OCI-LY3 (cell line): ENCODE results near the gene EGR1.

Source experiments
- H2AFZ ChIP-seq: fragments of 200-600, 300-600 bp; shearing (Covaris generic); 2 replicates; pipeline ENCODE4 v1.6.0; 2014; ENCODE audit warnings: antibody characterized with exemption, low read depth, low read length
- H3K27ac ChIP-seq: fragments of 200-600, 300-600 bp; sonication (generic); 2 replicates; pipeline ENCODE4 v1.5.1; 2014; ENCODE audit warnings: mild to moderate bottlenecking, low read length, moderate library complexity, mixed read lengths
- H3K27me3 ChIP-seq: fragments of 200-600, 300-600 bp; sonication (generic); 2 replicates; pipeline ENCODE4 v1.6.1; 2014; ENCODE audit warnings: low read depth, low read length, mixed read lengths
- H3K36me3 ChIP-seq: fragments of 200-600, 300-600 bp; sonication (generic); replicated peaks from 2 replicates; pipeline ENCODE3; 2014; ENCODE audit warnings: low read depth, low read length, mixed read lengths
- H3K4me1 ChIP-seq: fragments of 300-600, 200-600 bp; sonication (generic); 2 replicates; pipeline ENCODE4 v1.6.1; 2014; ENCODE audit warnings: low read length, mixed read lengths
- H3K4me2 ChIP-seq: fragments of 200-600, 300-600 bp; sonication (generic); 2 replicates; pipeline ENCODE4 v1.6.1; 2014; ENCODE audit warnings: low read length, mixed read lengths
- H3K4me3 ChIP-seq: fragments of 300-600, 200-600 bp; sonication (generic); 2 replicates; pipeline ENCODE4 v1.5.1; 2014; ENCODE audit warnings: antibody characterized with exemption, mild to moderate bottlenecking, low read length, moderate library complexity
- H3K79me2 ChIP-seq: fragments of 300-600, 200-600 bp; shearing (Covaris generic); 2 replicates; pipeline ENCODE4 v1.6.1; 2014; ENCODE audit warnings: mild to moderate bottlenecking, low read length, mixed read lengths
- H3K9ac ChIP-seq: fragments of 300-600, 200-600 bp; shearing (Covaris generic); 2 replicates; pipeline ENCODE4 v1.6.0; 2014; ENCODE audit warnings: mild to moderate bottlenecking, low read length, moderate library complexity
- H3K9me3 ChIP-seq: fragments of 200-600, 300-600 bp; shearing (Covaris generic); 2 replicates; pipeline ENCODE4 v1.6.1; 2014; ENCODE audit warnings: low read length, mixed read lengths; ENCODE audit not compliant: insufficient read depth
- H4K20me1 ChIP-seq: fragments of 200-600, 300-600 bp; sonication (generic); 2 replicates; pipeline ENCODE4 v1.6.1; 2016; ENCODE audit warnings: low read length, mixed read lengths; ENCODE audit not compliant: insufficient read depth
- CTCF ChIP-seq: fragments of 200-600, 300-600 bp; sonication (generic); IDR thresholded peaks from 2 replicates; pipeline ENCODE4 v1.5.1; 2014; ENCODE audit warnings: antibody characterized with exemption, low read length, low read depth
- EZH2phosphoT487 ChIP-seq: fragments of 200-600 bp; shearing (Covaris generic); IDR thresholded peaks from 2 replicates; pipeline ENCODE4 v1.6.1; 2018; ENCODE audit warnings: antibody characterized with exemption, mixed run types, low read depth

EGR1 gene

GRCh38 chr5:138449501-138450239, 15.6 kb upstream of the EGR1 start:
- no peak for TF ChIP-seq EZH2phosphoT487
- peak; percentile 72 for TF ChIP-seq CTCF
- no peaks in the 10 kb centered on the region for H3K9me3 ChIP-seq
- peak overlapping the region; percentile 72 for H3K4me3 ChIP-seq
- H4K20me1 ChIP-seq: no peaks in the 10 kb centered on the region
- peak overlapping the region; percentile 86 for H2AFZ ChIP-seq
- 0 out of 2 replicates have a peak, but pooled peaks cover 6% of the 10 kb centered on the region for H3K4me1 ChIP-seq
- H3K36me3 ChIP-seq: no peaks in the 10 kb centered on the region
- H3K27ac ChIP-seq: no peak overlapping the region
- H3K9ac ChIP-seq: peak overlapping the region; percentile 56
- H3K79me2 ChIP-seq: no peaks in the 10 kb centered on the region
- peak overlapping the region; percentile 86 for H3K4me2 ChIP-seq
- H3K27me3 ChIP-seq: no peaks in the 10 kb centered on the region

GRCh38 chr5:138450971-138451370, 14.3 kb upstream of the EGR1 start:
- Histone ChIP-seq H3K4me1 (0 out of 2 replicates have a peak, but pooled peaks cover 6% of the 10 kb centered on the region), H3K27ac (no peak overlapping the region), H3K4me2 (no peak overlapping the region), H2AFZ (no peak overlapping the region), H3K4me3 (no peak overlapping the region), H3K36me3 (no peaks in the 10 kb centered on the region), H3K9me3 (no peaks in the 10 kb centered on the region), H4K20me1 (no peaks in the 10 kb centered on the region), H3K79me2 (no peaks in the 10 kb centered on the region), H3K9ac (no peak overlapping the region), H3K27me3 (no peaks in the 10 kb centered on the region)
- TF ChIP-seq EZH2phosphoT487: no peak
- no peak for TF ChIP-seq CTCF

GRCh38 chr5:138452720-138453119, 12.6 kb upstream of the EGR1 start:
- no peak overlapping the region for H3K9ac ChIP-seq

More at GRCh38 chr5:138452720-138453119, 12.6 kb upstream of the EGR1 start:
- Histone ChIP-seq H3K27ac (no peak overlapping the region), H3K9me3 (no peaks in the 10 kb centered on the region), H3K4me3 (no peak overlapping the region), H2AFZ (no peak overlapping the region), H3K4me2 (no peak overlapping the region), H3K27me3 (no peaks in the 10 kb centered on the region), H4K20me1 (no peaks in the 10 kb centered on the region), H3K79me2 (no peaks in the 10 kb centered on the region), H3K36me3 (no peaks in the 10 kb centered on the region), H3K4me1 (0 out of 2 replicates have a peak, but pooled peaks cover 6% of the 10 kb centered on the region)
- TF ChIP-seq CTCF (no peak), EZH2phosphoT487 (no peak)
